Spleen (tissue), 7 donors: Measurements from ENCODE around the gene SHISA4.

Experiments
- POLR2A ChIP-seq, 3 donors: fragments of 450-650 bp; IDR thresholded peaks; one replicate each; pipeline ENCODE4 v1.5.1; 2017; ENCODE audit warnings: antibody characterized with exemption in 3 of 3, mild to moderate bottlenecking in 1 of 3
- POLR2AphosphoS5 ChIP-seq, 3 donors: sonication (generic); formaldehyde crosslinking; IDR thresholded peaks; one replicate each; pipeline ENCODE4 v1.5.1; 2017; ENCODE audit warnings: antibody characterized with exemption in 3 of 3
- TF ChIP-seq, protein P1 (sequence below), 11 experiments: fragments of 200-600 bp in 7 of 11; fragments of 450-650 bp in 4 of 11; sonication (generic) in 4 of 11; IDR thresholded peaks in 8 of 11; conservative IDR thresholded peaks in 3 of 11; 1 replicate in 7 of 11; 2 replicates in 4 of 11; pipeline versions ENCODE4 v1.4.0 to v1.8.0; 2016 to 2021; ENCODE audit warnings: antibody characterized with exemption in 11 of 11, inconsistent platforms in 4 of 11, mild to moderate bottlenecking in 1 of 11
- donor health status: DM: no; HTN: no; CAD: no; lungs with moderate emphysema.
- donor health status: DM: no; HTN: no; CAD: no.
- donor health status: DM: no; HTN: no; CAD: no.

DNA sequence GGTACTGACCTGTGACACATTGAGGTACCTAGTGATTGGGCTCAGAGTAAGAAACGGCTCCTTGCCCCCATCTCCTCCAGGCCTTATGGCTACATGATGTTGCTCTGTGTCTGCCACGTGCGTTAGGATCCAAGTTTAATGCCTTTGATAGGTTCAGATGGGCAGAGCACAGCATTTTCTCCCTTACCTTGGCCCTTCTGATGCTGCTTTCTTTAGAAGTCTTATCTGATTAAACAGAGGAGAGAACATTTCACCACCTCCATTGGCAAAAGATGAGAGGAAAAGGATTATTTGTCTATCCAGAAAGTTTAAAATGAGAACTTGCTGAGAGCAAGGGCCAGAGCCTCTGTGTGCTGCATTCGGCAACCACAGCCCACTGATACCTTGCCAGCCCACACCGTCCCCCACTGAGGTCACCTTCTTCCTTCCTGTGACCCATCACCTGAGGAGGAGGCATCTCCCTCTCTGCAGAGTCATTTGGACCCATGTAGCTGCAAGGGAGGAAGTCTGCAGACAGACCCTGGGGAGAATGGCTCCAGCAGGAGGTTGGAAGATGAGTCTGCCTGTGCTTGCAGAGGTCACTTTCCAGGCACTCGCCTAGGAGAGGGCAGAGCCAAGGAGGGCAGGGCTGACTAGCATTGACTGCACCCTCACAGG lies 16.7 kb downstream of the SHISA4 start:
- TF ChIP-seq, protein P1, sequence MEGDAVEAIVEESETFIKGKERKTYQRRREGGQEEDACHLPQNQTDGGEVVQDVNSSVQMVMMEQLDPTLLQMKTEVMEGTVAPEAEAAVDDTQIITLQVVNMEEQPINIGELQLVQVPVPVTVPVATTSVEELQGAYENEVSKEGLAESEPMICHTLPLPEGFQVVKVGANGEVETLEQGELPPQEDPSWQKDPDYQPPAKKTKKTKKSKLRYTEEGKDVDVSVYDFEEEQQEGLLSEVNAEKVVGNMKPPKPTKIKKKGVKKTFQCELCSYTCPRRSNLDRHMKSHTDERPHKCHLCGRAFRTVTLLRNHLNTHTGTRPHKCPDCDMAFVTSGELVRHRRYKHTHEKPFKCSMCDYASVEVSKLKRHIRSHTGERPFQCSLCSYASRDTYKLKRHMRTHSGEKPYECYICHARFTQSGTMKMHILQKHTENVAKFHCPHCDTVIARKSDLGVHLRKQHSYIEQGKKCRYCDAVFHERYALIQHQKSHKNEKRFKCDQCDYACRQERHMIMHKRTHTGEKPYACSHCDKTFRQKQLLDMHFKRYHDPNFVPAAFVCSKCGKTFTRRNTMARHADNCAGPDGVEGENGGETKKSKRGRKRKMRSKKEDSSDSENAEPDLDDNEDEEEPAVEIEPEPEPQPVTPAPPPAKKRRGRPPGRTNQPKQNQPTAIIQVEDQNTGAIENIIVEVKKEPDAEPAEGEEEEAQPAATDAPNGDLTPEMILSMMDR (IDR thresholded peaks at IDR 0.05 in 8 of 11, conservative IDR thresholded peaks at IDR 0.05 in 3 of 11): no peak
- TF ChIP-seq POLR2A (IDR thresholded peaks at IDR 0.05) (no peak), POLR2AphosphoS5 (IDR thresholded peaks at IDR 0.05) (no peak)
